Thymus (tissue), 11 donors: ENCODE results near the gene AJAP1. TPM values are rescaled to one million over a fixed set of nuclear protein-coding genes. Genes with fewer than 3 reads are reported as not detected.

Experiments used
- DNase-seq, 9 donors: peaks; one replicate each; pipeline ENCODE4 v3.0.0-alpha.2; 2013; ENCODE audit warnings: low spot score in 9 of 9, low read depth in 6 of 9, missing footprints in 1 of 9
- H3K27ac ChIP-seq, 2 donors: one replicate each; pipeline ENCODE4 v1.5.1; 2013; ENCODE audit warnings: control low read depth in 1 of 2, low read depth in 1 of 2, low read length in 1 of 2, mild to moderate bottlenecking in 1 of 2, moderate library complexity in 1 of 2
- H3K27me3 ChIP-seq, 2 donors: one replicate each; pipeline ENCODE4 v1.5.1; 2013; ENCODE audit warnings: low read length in 1 of 2; ENCODE audit not compliant: control insufficient read depth in 2 of 2, insufficient read depth in 1 of 2
- H3K36me3 ChIP-seq, 2 donors: one replicate each; pipeline ENCODE4 v1.5.1; 2013; ENCODE audit warnings: low read length in 1 of 2, mild to moderate bottlenecking in 1 of 2, moderate library complexity in 1 of 2; ENCODE audit not compliant: control insufficient read depth in 2 of 2, insufficient read depth in 2 of 2
- H3K4me1 ChIP-seq, 2 donors: one replicate each; pipeline ENCODE4 v1.5.1; 2013; ENCODE audit warnings: low read length in 2 of 2; ENCODE audit not compliant: control insufficient read depth in 2 of 2, insufficient read depth in 2 of 2
- H3K4me3 ChIP-seq, 2 donors: one replicate each; pipeline ENCODE4 v1.5.1; 2013; ENCODE audit warnings: low read length in 2 of 2, control low read depth in 1 of 2, mild to moderate bottlenecking in 1 of 2
- H3K9me3 ChIP-seq, 2 donors: one replicate each; pipeline ENCODE4 v1.5.1; 2013; ENCODE audit warnings: low read length in 1 of 2, mild to moderate bottlenecking in 1 of 2; ENCODE audit not compliant: control insufficient read depth in 2 of 2, insufficient read depth in 1 of 2
- WGBS: extraction: QIAGEN DNeasy Blood & Tissue Kit; methylation state at CpG from one replicate; pipeline ENCODE4 v1.1.7; 2013; 5-methylcytosine and 5-hydroxymethylcytosine counted together
- polyA plus RNA-seq: library from polyadenylated mRNA; stranded (reverse); fragments of 200-250 nt; gene quantifications from one replicate; pipeline ENCODE4 v1.2.3, GENCODE V29; 2013
- total RNA-seq: library from RNA; stranded (reverse); fragments of 120-200 nt; gene quantifications from one replicate; pipeline ENCODE4 v1.2.4, GENCODE V29; 2013
- donor health status: healthy.

The AJAP1 gene
- total and polyA plus RNA-seq, 2 donors, result 0.09 to 0.16 TPM

DNA sequence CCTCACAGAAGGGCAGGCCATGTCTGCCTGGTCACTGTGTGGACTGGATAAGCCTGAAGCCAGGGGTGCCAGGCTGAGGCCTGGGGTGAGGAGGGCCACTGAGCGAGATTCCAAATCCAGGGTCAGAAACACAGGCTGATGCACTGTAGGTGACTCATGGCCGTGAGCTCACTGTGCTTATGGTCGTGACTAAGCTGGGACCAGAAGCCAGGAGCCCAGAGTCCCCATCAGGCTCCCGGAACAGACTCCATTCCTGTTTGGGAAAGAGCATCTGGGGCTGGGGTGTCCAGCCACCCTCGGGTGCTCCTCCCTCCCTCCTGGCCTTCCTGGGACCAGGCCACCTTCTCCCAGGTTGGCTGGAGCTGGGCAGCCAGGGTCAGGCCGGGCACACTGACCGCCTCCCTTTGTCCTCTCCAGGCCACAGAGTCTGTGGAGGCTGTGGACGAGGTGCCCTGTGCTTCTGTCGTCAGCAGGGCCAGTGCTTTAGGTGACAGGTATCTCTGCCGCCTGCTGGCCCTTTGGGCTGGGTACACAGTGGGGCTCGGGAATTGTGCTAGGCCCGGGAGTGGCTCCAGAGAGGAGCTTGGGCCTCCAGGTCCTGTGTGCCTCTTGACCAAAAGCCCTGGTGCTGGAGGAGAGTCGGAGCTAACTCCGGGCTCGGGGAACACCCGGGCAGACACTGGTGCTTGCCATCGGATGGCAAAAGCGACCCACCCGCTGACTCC lies 36.7 kb downstream of the AJAP1 start:
- no peaks in the 10 kb centered on the region for H3K36me3 ChIP-seq
- H3K4me3 ChIP-seq, result no peak overlapping the region
- H3K27me3 ChIP-seq, result no peaks in the 10 kb centered on the region
- no peaks in the 10 kb centered on the region for H3K9me3 ChIP-seq
- no peaks in the 10 kb centered on the region for H3K4me1 ChIP-seq
- no peak overlapping the region for H3K27ac ChIP-seq
- DNase-seq, result no peak
- WGBS, result 89% methylated on average over 19 of the region's 19 CpGs

DNA sequence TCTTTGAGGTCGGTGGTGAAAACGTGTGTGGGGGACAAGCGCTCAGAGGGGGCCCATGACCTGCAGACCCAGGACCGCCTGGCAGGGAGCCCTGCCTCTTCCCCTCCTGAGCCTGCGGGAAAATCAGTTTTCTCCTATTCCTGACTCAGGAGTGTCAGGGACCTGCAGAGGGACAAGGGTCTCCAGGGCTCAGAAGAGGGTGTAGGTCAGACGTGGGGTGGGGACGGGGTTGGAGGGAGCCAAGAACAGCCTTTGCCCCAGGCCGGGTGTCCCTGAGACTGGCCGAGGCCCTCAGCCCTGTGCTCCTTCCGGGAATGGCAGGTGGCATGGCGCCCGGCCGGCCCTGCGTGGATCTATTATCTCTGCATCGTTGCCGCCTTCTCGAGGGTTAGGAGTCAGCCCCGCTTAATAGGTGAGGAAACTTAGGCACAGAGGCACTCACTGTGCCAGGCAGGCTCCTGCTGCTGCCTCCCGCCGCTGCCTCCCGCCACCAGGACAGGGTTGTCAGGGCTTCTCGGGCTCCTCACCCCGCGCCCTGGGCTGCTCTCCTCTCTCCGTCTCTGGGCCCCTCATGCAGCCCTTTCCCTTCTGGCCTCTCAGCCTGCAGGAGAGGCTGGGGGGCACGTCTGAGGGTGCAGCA lies 37.5 kb downstream of the AJAP1 start:
- H3K27me3 ChIP-seq, result no peaks in the 10 kb centered on the region
- no peak for DNase-seq

DNA sequence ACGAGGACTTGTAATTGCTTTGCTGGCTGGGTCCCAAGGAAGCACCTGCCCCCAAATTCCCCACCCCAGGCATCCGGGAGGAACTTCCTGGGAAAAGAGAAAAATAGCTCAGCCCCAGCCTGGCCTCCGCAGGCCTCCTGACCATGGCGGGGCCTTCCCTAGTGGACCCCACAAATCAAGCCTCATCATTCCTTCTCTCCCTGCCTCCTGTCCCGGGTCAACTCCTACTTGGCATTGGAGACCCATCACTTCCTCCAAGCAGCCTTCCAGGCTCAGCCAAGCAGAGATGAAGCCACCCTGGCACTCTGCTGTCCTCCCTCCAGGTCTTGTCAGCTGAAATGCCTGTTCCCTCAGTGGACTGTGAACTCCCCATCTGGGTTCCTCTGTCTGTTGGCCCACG lies 38.0 kb downstream of the AJAP1 start:
- H3K36me3 ChIP-seq, result no peaks in the 10 kb centered on the region
- H3K27me3 ChIP-seq, result no peaks in the 10 kb centered on the region
- H3K4me3 ChIP-seq, result no peak overlapping the region
- no peak overlapping the region for H3K27ac ChIP-seq
- H3K4me1 ChIP-seq, result no peaks in the 10 kb centered on the region
- no peaks in the 10 kb centered on the region for H3K9me3 ChIP-seq
- 85% methylated on average over 6 of the region's 6 CpGs for WGBS
- DNase-seq, result no peak

More for the DNA sequence above, 37.5 kb downstream of the AJAP1 start:
- H3K4me3 ChIP-seq, result no peak overlapping the region
- WGBS, result 91% methylated on average over 26 of the region's 26 CpGs
- H3K4me1 ChIP-seq, result no peaks in the 10 kb centered on the region
- H3K9me3 ChIP-seq, result no peaks in the 10 kb centered on the region
- no peaks in the 10 kb centered on the region for H3K36me3 ChIP-seq
- no peak overlapping the region for H3K27ac ChIP-seq

DNA sequence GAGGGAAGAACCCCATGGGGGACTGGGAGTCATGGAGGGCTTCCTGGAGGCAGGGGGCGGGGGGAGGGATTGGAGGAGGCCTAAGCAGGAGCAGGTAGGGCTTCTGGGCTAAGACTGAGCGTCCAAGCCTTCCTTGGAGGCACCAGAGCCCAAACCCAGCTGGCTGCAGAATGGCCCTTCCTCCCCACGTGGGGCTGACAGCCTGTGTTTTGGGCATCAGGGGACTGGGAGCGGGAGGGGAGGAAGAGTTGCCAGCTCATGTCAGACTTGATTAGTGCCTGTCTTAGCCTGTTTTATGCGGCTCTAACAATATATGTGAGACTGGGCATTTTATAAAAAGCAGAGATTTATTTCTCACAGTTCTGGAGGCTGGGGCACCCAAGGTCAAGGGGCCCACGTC lies 38.9 kb downstream of the AJAP1 start:
- 73% methylated on average over 6 of the region's 6 CpGs for WGBS
- Histone ChIP-seq H3K4me1 (no peaks in the 10 kb centered on the region), H3K9me3 (no peaks in the 10 kb centered on the region), H3K27ac (no peak overlapping the region), H3K36me3 (no peaks in the 10 kb centered on the region), H3K4me3 (no peak overlapping the region), H3K27me3 (no peaks in the 10 kb centered on the region)
- DNase-seq, result no peak

DNA sequence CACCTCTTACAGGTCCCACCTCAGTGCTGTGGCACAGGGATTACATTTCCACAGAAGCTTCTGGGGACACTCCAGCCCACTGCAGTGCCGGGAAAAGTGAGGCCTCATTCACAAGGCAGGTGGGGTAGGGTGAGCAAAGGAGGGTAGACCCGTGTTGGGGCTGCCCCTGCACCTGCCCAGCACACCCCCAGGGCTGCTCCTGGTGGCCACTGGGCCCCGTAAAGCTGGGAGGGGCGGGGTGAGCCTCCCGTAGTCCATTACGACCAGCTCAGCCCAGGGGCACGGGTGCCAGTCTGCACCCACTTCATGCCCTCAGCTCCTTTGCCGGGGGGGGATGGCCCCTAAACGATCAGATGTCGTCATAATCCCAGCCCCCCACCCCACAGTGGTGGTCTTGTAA lies 39.5 kb downstream of the AJAP1 start:
- H3K9me3 ChIP-seq, result no peaks in the 10 kb centered on the region
- H3K4me1 ChIP-seq, result no peaks in the 10 kb centered on the region
- H3K27me3 ChIP-seq, result no peaks in the 10 kb centered on the region
- no peak for DNase-seq
- WGBS, result 87% methylated on average over 10 of the region's 10 CpGs
- no peak overlapping the region for H3K4me3 ChIP-seq
- H3K36me3 ChIP-seq, result no peaks in the 10 kb centered on the region
- H3K27ac ChIP-seq, result no peak overlapping the region

DNA sequence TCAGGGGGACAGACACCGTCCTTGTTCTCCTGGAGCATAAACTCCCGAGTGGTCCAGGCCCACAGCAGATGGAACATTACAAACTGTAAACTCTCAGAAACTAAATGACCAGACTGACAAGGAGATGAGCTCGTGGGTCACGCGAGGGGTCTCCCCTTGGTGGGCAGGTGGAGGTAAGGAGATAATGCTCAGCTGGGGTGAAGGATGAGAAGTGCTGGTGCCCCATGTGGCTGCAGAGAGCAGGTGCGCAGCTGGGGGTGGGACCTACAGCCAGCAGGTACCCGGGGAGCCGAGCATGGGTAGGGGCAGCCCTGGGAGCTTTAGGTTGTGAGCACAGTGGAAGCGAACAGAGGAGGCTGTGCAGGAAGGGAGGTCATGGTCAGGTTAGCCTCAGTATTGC lies 40.1 kb downstream of the AJAP1 start:
- no peak overlapping the region for H3K4me3 ChIP-seq
- no peaks in the 10 kb centered on the region for H3K27me3 ChIP-seq
- no peaks in the 10 kb centered on the region for H3K36me3 ChIP-seq
- 88% methylated on average over 9 of the region's 9 CpGs for WGBS
- H3K9me3 ChIP-seq, result no peaks in the 10 kb centered on the region
- DNase-seq, result no peak
- H3K27ac ChIP-seq, result no peak overlapping the region
- no peaks in the 10 kb centered on the region for H3K4me1 ChIP-seq

DNA sequence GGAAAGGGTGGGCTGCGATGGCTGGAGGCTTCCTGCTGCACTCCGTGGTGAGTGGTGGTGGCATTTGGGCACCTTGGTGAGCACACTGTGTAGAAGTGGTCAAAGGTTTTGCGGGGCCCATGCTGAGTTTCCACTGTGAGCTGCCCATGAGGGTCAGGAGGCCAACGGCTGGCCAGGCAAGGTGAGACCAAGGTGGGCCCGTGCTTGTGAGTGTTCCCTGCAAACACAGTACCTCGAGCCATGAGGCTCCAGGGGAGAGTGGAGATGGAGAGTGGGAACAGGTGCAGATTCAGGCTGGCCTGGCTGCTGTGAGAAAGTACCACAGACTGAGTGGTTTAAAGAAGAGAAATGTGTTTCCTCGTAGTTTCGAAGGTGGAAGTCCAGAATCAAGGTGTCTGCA lies 40.8 kb downstream of the AJAP1 start:
- 81% methylated on average over 8 of the region's 8 CpGs for WGBS
- Histone ChIP-seq H3K36me3 (no peaks in the 10 kb centered on the region), H3K27ac (no peak overlapping the region), H3K27me3 (no peaks in the 10 kb centered on the region), H3K4me3 (no peak overlapping the region), H3K9me3 (no peaks in the 10 kb centered on the region), H3K4me1 (no peaks in the 10 kb centered on the region)
- no peak for DNase-seq

DNA sequence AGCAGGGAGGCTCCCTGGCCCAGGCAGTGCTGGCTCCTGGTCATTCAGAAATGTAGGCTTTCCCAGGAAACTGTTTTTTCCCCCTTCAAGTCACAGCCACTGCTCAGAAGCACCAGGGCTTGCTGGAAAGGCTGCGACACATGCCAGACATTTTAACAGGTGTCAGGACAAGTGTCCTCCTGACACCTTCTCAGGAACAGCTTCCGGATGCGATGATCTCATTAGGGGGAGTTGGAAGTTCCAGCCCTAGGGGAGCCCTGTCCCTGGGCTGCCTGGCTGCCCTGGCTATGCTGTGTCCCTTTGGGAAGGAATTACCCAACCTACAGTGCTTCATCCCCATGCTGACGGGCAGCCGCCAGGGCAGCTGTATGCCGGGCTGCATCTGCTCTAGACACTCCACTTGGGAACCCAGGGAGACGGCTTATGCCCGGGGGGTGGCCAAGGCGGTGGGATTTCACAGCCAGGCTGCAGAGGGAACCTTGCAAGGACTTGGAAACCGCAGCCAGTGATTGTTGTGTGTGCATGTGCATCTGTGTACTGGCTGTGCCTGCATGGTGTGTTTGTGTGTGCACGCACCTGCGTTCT lies 41.8 kb downstream of the AJAP1 start:
- Histone ChIP-seq H3K27me3 (no peaks in the 10 kb centered on the region), H3K4me3 (no peak overlapping the region), H3K4me1 (no peaks in the 10 kb centered on the region), H3K9me3 (no peaks in the 10 kb centered on the region), H3K36me3 (no peaks in the 10 kb centered on the region), H3K27ac (no peak overlapping the region)
- WGBS, result 79% methylated on average over 12 of the region's 12 CpGs
- DNase-seq, result no peak

DNA sequence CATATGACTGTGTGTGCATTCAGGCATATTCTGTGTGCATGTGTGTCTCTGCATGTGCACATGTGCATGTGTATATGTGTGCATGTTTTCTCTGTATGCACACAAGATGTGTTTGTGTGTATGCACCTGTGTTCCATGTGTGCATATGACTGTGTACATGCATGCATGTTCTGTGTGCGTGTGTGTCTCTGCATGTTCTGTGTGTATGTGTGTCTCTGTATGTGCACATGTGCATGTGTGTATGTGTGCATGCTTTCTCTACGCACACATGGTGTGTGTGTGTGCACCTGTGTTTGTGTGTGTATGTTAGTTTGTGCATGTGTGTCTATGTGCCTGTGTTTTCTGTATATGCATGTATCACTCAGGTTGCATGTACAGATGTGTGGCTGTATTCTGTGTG lies 42.3 kb downstream of the AJAP1 start:
- Histone ChIP-seq H3K27me3 (no peaks in the 10 kb centered on the region), H3K9me3 (no peaks in the 10 kb centered on the region), H3K36me3 (no peaks in the 10 kb centered on the region), H3K27ac (no peak overlapping the region), H3K4me1 (no peaks in the 10 kb centered on the region), H3K4me3 (no peak overlapping the region)
- no peak for DNase-seq
- WGBS, result 97% methylated on average over 2 of the region's 2 CpGs
